Neural crest cell (in vitro differentiated cells): ENCODE results near the gene CPSF4L. TPM values are rescaled to one million over a fixed set of nuclear protein-coding genes. Genes with fewer than 3 reads are reported as not detected.

Source experiments
- DNase-seq: peaks from one replicate; pipeline ENCODE4 v3.0.0; 2021; ENCODE audit warnings: low read depth, mixed read lengths, low spot score
- H3K27ac Mint-ChIP-seq: one replicate; pipeline ENCODE4 v1.8.0; 2021; ENCODE audit warnings: mild to moderate bottlenecking, mixed read lengths; ENCODE audit not compliant: unreplicated experiment
- H3K27me3 Mint-ChIP-seq: 2 replicates; pipeline ENCODE4 v1.8.0; 2021; ENCODE audit warnings: low read depth, mild to moderate bottlenecking, mixed read lengths
- H3K36me3 Mint-ChIP-seq: 2 replicates; pipeline ENCODE4 v1.8.0; 2021; ENCODE audit warnings: low read depth, mild to moderate bottlenecking, mixed read lengths
- H3K4me1 Mint-ChIP-seq: 2 replicates; pipeline ENCODE4 v1.8.0; 2021; ENCODE audit warnings: mixed read lengths
- H3K4me3 Mint-ChIP-seq: one replicate; pipeline ENCODE4 v1.8.0; 2021; ENCODE audit warnings: mild to moderate bottlenecking, mixed read lengths
- H3K9me3 Mint-ChIP-seq: 2 replicates; pipeline ENCODE4 v1.8.0; 2021; ENCODE audit warnings: mixed read lengths
- total RNA-seq: library from RNA; stranded (reverse); gene quantifications from 2 replicates; pipeline ENCODE4 v1.2.1, GENCODE V29; 2021
- TF ChIP-seq, protein P1 (sequence below): fragments of 200-600 bp; sonication (generic); conservative IDR thresholded peaks from 2 replicates; pipeline ENCODE4 v1.5.0; 2021; ENCODE audit warnings: antibody characterized with exemption, mild to moderate bottlenecking

The CPSF4L gene
- total RNA-seq, 1 donor from 2014 or later: not detected

DNA sequence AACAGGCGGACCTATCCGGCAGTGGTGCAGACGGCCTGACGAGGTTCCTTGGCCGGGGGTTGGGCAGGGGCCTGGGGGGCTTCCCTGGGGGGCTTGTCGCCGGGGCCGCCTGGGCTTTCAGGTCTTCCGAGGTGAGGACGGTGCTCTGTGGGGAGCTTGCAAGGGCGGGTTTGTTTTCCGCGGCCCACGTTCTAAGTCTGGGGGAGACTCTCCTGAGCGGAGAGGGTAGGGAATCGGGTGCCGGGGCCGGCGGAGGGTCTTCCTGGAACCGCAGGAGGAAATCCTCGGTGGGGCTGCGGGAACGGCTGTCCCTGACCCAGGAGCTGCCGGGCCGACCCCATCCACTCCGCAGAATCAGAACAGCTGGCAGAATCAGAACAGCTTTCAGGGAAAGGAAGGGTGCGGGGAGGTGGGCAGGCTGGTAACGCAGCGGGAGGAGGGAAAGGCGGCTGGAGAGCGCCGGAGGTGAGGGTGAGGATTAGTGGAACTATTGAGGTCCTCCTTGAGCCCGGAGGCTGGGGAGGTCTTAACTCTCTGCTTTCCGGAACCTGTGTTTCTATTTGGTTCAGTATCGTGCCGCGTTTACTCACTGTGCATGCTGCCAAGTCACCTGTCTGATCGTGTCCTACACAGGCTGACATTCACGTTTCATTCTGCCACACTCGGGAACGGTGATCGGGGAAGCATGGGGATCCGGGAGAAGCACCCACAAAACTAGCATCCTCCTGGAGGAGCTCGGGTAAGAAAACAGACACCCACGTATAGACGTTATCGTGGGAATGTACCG is 28.9 kb downstream of the CPSF4L start:
- Mint-ChIP-seq H3K27ac (peak overlapping the region; percentile 100), H3K36me3 (peaks cover 4% of the 10 kb centered on the region), H3K4me1 (peaks cover 35% of the 10 kb centered on the region), H3K9me3 (no peaks in the 10 kb centered on the region), H3K4me3 (peak overlapping the region; percentile 99), H3K27me3 (no peaks in the 10 kb centered on the region)
- no peak for DNase-seq
- TF ChIP-seq, protein P1, sequence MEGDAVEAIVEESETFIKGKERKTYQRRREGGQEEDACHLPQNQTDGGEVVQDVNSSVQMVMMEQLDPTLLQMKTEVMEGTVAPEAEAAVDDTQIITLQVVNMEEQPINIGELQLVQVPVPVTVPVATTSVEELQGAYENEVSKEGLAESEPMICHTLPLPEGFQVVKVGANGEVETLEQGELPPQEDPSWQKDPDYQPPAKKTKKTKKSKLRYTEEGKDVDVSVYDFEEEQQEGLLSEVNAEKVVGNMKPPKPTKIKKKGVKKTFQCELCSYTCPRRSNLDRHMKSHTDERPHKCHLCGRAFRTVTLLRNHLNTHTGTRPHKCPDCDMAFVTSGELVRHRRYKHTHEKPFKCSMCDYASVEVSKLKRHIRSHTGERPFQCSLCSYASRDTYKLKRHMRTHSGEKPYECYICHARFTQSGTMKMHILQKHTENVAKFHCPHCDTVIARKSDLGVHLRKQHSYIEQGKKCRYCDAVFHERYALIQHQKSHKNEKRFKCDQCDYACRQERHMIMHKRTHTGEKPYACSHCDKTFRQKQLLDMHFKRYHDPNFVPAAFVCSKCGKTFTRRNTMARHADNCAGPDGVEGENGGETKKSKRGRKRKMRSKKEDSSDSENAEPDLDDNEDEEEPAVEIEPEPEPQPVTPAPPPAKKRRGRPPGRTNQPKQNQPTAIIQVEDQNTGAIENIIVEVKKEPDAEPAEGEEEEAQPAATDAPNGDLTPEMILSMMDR: no peak

DNA sequence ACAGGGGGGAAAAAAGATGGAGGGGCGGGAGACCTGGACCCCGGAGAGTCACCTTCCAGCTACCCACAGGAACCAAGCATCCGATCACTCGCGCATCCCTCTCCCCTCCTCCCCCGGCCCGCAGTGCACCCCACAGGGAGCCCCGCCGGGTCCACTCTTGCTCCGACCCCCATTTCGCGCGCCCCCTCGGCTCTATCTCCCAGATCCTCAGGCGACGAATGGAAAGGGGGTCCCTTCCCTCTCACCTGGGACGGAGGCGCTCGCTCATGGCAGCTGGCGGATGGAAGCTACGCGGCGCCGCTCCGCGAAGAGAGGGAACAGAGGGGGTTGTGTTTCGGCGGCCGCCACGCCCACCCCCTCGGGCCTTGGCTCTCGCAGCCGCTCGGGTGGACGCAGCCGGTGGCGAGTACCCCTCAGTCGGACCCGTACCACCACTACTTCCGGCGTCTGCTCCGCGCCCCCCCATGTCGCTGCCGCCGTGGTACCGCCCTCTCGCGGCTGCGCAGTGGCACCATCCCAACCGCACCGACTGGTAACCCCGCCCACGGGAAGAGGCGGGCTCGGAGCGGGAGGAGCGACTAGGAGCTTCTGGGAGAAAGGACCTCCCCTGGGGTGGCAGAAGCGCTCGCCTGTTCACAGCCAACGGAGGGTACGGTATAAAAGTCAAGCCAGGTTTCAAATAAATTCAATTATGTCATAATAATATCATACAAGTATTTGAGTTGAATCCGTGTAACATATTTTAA is 29.7 kb downstream of the CPSF4L start:
- TF ChIP-seq, protein P1: no peak
- no peaks in the 10 kb centered on the region for H3K9me3 Mint-ChIP-seq
- H3K27ac Mint-ChIP-seq: peak overlapping the region; percentile 100
- peaks cover 4% of the 10 kb centered on the region for H3K36me3 Mint-ChIP-seq
- H3K27me3 Mint-ChIP-seq: no peaks in the 10 kb centered on the region
- peaks cover 30% of the 10 kb centered on the region for H3K4me1 Mint-ChIP-seq
- peak; percentile 98 for DNase-seq
- peak overlapping the region; percentile 99 for H3K4me3 Mint-ChIP-seq

DNA sequence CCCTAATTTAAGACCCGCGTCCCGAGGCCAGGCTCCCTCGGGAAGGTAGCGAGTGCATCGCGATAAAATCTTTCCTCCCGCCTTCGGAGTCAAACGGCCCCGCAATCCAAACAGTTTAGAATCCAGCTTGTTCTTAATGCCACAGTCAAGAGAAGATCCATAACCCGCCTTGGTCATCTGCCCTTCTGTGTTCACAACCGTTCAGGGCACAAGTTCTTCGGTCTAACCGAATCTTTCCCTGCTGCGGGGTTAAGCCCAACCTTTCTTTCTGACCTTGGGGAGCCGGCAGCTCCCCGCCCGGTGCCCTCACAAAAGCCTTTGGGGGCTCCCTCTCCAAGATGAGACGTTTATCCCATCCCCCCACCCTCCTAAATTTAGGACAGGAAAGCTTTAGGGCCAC is 30.3 kb downstream of the CPSF4L start:
- no peak for DNase-seq
- H3K4me3 Mint-ChIP-seq: peak overlapping the region; percentile 99
- H3K36me3 Mint-ChIP-seq: peaks cover 4% of the 10 kb centered on the region
- H3K4me1 Mint-ChIP-seq: peaks cover 30% of the 10 kb centered on the region
- TF ChIP-seq, protein P1: no peak
- H3K27me3 Mint-ChIP-seq: no peaks in the 10 kb centered on the region
- peak overlapping the region; percentile 62 for H3K27ac Mint-ChIP-seq
- no peaks in the 10 kb centered on the region for H3K9me3 Mint-ChIP-seq

DNA sequence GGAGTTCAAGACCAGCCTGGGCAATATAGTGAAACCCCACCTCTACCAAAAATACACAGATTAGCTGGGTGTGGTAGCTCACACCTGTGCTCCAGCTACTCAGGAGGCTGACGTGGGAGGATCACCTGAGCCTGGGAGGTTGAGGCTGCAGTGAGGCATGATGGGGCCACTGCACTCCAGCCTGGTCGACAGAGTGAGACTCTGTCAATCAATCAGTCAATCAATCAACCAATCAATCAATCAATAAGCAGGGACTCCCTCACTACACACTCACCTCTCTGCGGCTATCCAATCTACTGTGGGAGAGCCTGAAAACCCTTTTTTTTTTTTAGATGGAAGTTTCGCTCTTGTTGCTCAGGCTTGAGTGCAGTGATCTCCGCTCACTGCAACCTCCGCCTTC is 31.6 kb downstream of the CPSF4L start:
- Mint-ChIP-seq H3K9me3 (no peaks in the 10 kb centered on the region), H3K36me3 (no peaks in the 10 kb centered on the region), H3K27me3 (no peaks in the 10 kb centered on the region), H3K4me3 (peak overlapping the region; percentile 99), H3K4me1 (peaks cover 30% of the 10 kb centered on the region), H3K27ac (no peak overlapping the region)
- TF ChIP-seq, protein P1: no peak
- no peak for DNase-seq

DNA sequence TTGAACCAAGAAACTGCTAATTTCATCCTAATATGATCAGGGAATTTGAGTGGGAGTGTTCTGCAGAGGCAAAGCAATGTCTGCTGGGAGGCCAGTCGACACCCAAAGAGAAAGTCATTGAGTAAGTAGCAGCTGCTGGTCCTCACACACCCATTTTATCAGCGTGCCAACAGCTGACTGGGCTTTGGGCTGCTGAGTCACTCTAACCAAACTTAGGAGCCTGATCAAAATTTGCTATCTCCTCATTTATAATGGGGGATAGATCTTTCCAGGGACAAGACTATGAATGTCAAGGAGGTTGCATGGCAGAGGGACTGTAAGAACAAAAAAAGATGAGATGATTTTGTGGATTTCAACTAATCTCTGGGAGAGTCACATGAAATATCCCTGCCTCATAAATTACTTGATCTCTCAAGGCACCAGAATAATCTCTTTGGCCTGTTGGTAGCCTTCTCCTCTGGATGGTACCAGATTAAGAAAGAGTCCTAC is 32.9 kb downstream of the CPSF4L start:
- no peaks in the 10 kb centered on the region for H3K27me3 Mint-ChIP-seq
- H3K9me3 Mint-ChIP-seq: no peaks in the 10 kb centered on the region
- H3K36me3 Mint-ChIP-seq: no peaks in the 10 kb centered on the region
- TF ChIP-seq, protein P1: no peak
- H3K4me1 Mint-ChIP-seq: peaks cover 33% of the 10 kb centered on the region
- DNase-seq: no peak
- H3K27ac Mint-ChIP-seq: no peak overlapping the region
- H3K4me3 Mint-ChIP-seq: peak overlapping the region; percentile 50
